ENCODE results near the gene CACHD1. TPM values are rescaled to one million over a fixed set of nuclear protein-coding genes. Genes with fewer than 3 reads are reported as not detected.

Gene CACHD1
- total and polyA plus RNA-seq, 2 of the 8 experiments (the other 6 are each of a cell fraction or from before 2014, with no cell fraction given): 22.2 to 42.5 TPM

DNA sequence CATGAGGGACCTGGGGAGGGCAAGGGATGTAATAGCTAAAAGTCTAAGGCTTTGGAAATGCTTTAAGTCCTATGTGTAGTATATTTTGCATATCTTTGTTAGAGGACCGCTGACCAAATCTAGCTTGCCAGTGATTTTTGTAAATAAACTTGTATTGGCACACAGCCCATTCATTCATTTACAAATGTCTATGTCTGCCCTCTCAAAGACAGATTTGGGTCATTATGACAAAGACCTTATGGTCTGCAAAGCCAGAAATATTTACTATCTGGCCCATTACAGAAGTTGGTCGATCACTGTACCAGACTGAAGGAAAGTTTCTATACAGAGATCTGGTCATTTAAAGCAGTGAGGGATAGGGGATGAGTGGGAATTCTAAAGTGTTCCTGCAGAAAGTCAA lies 154.9 kb downstream of the CACHD1 start:
- Histone ChIP-seq H3K9me3 (ENCODE audit: insufficient read depth in 2 of 2, low read depth in 1 of 2, low read length in 1 of 2) (no peaks in the 10 kb centered on the region), H3K4me3 (ENCODE audit: extremely low read depth in 1 of 4, insufficient read depth in 2 of 4, low read depth in 3 of 4, low read length in 4 of 4) (no peak overlapping the region), H2AFZ (ENCODE audit: low read length) (no peak overlapping the region), H4K8ac (ENCODE audit: extremely low read depth, insufficient read depth, low read length) (no peak overlapping the region), H3K18ac (ENCODE audit: extremely low read depth, low read length) (no peak overlapping the region), H2BK120ac (replicated peaks; ENCODE audit: low read depth, low read length) (no peak overlapping the region), H3K23ac (ENCODE audit: insufficient read length) (no peak overlapping the region), H4K5ac (ENCODE audit: insufficient read length, low read depth, low read length) (no peak overlapping the region), H2BK12ac (ENCODE audit: low read depth, low read length) (no peak overlapping the region), H2BK5ac (ENCODE audit: low read depth, low read length) (no peak overlapping the region), H3K79me1 (ENCODE audit: low read depth, low read length) (no peaks in the 10 kb centered on the region; the same call in 1 of the 2 replicates), H2BK20ac (ENCODE audit: low read length) (no peak overlapping the region), H3K56ac (replicated peaks; ENCODE audit: insufficient read length, low read depth, low read length) (no peak overlapping the region), H3K27ac (ENCODE audit: low read depth, low read length) (no peak overlapping the region), H3K79me2 (ENCODE audit: control insufficient read depth in 1 of 2, insufficient read depth in 2 of 2, low read length in 2 of 2) (peaks cover 0 to 5% of the 10 kb centered on the region in 2 experiments; a peak in 1 of 4 replicates), H3K14ac (ENCODE audit: insufficient read length) (no peak overlapping the region), H2AK5ac (ENCODE audit: low read depth, low read length) (no peak overlapping the region), H3K9ac (replicated peaks in 1 of 4; ENCODE audit: extremely low read depth in 1 of 4, low read depth in 3 of 4, low read length in 3 of 4) (no peak overlapping the region), H4K20me1 (replicated peaks in 1 of 2; ENCODE audit: control insufficient read depth in 1 of 2, insufficient read depth in 2 of 2, low read length in 2 of 2) (no peaks in the 10 kb centered on the region), H3K4ac (replicated peaks; ENCODE audit: insufficient read length, low read depth, low read length) (no peak overlapping the region), H3K23me2 (ENCODE audit: low read depth, low read length) (no peaks in the 10 kb centered on the region), H3K4me2 (ENCODE audit: insufficient read depth in 1 of 2, low read depth in 2 of 2, low read length in 2 of 2) (no peak overlapping the region), H4K91ac (replicated peaks; ENCODE audit: insufficient read length, low read length) (no peak overlapping the region), H2BK15ac (ENCODE audit: low read length) (no peak overlapping the region), H3K27me3 (replicated peaks in 1 of 4; ENCODE audit: control insufficient read depth in 3 of 4, extremely low read depth in 1 of 4, insufficient read depth in 3 of 4, low read length in 3 of 4) (no peaks in the 10 kb centered on the region), H3K4me1 (replicated peaks in 1 of 4; ENCODE audit: control insufficient read depth in 3 of 4, insufficient read depth in 4 of 4, low read length in 3 of 4) (no peaks in the 10 kb centered on the region; a peak in 1 of 7 replicates), H3K36me3 (ENCODE audit: control insufficient read depth in 2 of 4, insufficient read depth in 4 of 4, low read length in 3 of 4) (peaks cover 0 to 4% (median 0%) of the 10 kb centered on the region in 4 experiments; a peak in 3 of 8 replicates)
- no peak for DNase-seq (ENCODE audit: low read depth in 1 of 2, low spot score in 2 of 2)
- CTCF ChIA-PET (ENCODE audit: partially characterized antibody): interaction anchor here (0.6 to 1.7 kb wide), 6 partner anchors 12 to 356 kb away, joined by 3 to 7 read pairs (median 4); no protein-coding TSS in a partner anchor
- TF ChIP-seq ASH2L (IDR thresholded peaks at IDR 0.05; ENCODE audit: low read length) (no peak), SAP30 (IDR thresholded peaks at IDR 0.05; ENCODE audit: insufficient read depth, insufficient replicate concordance, low read length) (no peak), SRF (IDR thresholded peaks at IDR 0.05; ENCODE audit: low read depth, low read length) (no peak)
- WGBS, 2 experiments (ENCODE audit: extremely low coverage in 1 of 2, insufficient coverage in 1 of 2, insufficient read length in 1 of 2, insufficient replicate concordance in 2 of 2, low coverage in 1 of 2, low lambda C conversion rate in 2 of 2, missing lambda C conversion rate in 1 of 2): 96% methylated on average over 2 of the region's 2 CpGs; no CpG with 5 or more reads in 1 of the 2 experiments
- no peak for FAIRE-seq
- POLR2A ChIA-PET (ENCODE audit: partially characterized antibody): no interaction called here

All from H1 (cell line).